Measurements from ENCODE around the gene KRT85.

DNA sequence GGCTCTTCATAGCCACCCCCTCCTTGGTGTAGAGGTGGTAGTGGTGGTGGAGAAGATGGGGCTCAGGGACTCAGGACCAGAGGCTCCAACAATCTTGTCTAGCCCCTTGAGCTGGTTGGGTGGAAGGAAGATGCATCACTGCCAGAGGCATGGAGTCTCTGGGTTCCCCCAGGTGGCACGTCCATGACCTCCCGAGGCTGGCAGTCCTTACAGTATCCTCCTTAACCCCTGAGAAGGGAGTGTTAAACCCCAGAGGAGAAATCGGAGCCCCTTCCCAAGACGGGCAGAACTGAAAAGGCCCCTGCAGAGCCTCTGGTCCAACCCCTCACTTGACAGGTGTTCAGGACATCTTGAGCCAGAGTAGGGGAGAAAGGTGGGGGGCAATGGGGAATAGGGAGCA, 55.2 kb downstream of the KRT85 start:
- TF ChIP-seq, protein P1, sequence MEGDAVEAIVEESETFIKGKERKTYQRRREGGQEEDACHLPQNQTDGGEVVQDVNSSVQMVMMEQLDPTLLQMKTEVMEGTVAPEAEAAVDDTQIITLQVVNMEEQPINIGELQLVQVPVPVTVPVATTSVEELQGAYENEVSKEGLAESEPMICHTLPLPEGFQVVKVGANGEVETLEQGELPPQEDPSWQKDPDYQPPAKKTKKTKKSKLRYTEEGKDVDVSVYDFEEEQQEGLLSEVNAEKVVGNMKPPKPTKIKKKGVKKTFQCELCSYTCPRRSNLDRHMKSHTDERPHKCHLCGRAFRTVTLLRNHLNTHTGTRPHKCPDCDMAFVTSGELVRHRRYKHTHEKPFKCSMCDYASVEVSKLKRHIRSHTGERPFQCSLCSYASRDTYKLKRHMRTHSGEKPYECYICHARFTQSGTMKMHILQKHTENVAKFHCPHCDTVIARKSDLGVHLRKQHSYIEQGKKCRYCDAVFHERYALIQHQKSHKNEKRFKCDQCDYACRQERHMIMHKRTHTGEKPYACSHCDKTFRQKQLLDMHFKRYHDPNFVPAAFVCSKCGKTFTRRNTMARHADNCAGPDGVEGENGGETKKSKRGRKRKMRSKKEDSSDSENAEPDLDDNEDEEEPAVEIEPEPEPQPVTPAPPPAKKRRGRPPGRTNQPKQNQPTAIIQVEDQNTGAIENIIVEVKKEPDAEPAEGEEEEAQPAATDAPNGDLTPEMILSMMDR (IDR thresholded peaks at IDR 0.05) = no peak
- no peak for TF ChIP-seq POLR2A (IDR thresholded peaks at IDR 0.05; ENCODE audit: low read depth)
- no peak for TF ChIP-seq POLR2AphosphoS5 (IDR thresholded peaks at IDR 0.05)
- no peak for TF ChIP-seq EP300 (IDR thresholded peaks at IDR 0.05)

All from esophagus muscularis mucosa (tissue), 4 donors.